SK-N-MC (cell line): ENCODE data around the gene NDUFAF8.

ENCODE experiments used
- EZH2 ChIP-seq: fragments of 200-600 bp; sonication (generic); IDR thresholded peaks from one replicate; pipeline ENCODE4 v1.6.1; 2017; ENCODE audit warnings: antibody characterized with exemption
- FOXP2 ChIP-seq: optimal IDR thresholded peaks from 2 replicates; pipeline ENCODE3; 2011; ENCODE audit warnings: mild to moderate bottlenecking, moderate library complexity; ENCODE audit not compliant: insufficient read depth; ENCODE audit errors: extremely low read length, control extremely low read depth
- POLR2AphosphoS5 ChIP-seq: IDR thresholded peaks from 2 replicates; pipeline ENCODE4 v1.6.1; 2012; ENCODE audit warnings: mild to moderate bottlenecking, low read depth, low read length, borderline replicate concordance

DNA sequence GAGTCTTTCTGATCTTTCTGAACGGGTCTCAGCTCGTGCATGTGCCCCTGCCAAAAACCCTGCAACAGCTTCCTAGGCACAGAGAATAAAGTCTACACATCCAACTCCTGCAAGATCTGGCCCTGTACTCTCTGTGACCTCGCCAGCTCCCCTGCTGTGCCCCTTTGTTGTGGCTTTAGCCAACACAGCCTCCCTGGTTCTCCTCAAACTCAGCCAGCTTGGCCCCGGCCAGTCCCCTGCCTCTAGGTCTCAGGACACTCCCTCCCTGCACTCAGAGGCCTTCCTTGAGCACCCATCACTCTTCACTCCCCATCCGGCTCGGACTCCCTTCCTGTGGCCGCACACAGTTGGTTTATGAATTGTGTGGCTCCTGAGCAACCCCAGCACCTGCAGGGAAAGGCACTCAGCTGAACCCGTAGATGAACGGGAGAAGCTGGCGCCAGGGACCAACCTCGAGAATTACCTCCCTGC, 17.7 kb upstream of the NDUFAF8 start:
- TF ChIP-seq EZH2, result no peak
- no peak for TF ChIP-seq POLR2AphosphoS5
- no peak for TF ChIP-seq FOXP2
